Activated CD4-positive, CD25-positive, alpha-beta regulatory T cell (primary cell): ENCODE results near the gene FIGNL2.
"Not testable (repeated sequence)": the region's sequence is repeated elsewhere in the genome, so short reads cannot be mapped to it uniquely, and the experiment has no call there.

Experiments used
- DNase-seq, 4 experiments: peaks; one replicate each; lab custom pipeline; 2025; lab: John Stamatoyannopoulos, UW

FIGNL2 gene

DNA sequence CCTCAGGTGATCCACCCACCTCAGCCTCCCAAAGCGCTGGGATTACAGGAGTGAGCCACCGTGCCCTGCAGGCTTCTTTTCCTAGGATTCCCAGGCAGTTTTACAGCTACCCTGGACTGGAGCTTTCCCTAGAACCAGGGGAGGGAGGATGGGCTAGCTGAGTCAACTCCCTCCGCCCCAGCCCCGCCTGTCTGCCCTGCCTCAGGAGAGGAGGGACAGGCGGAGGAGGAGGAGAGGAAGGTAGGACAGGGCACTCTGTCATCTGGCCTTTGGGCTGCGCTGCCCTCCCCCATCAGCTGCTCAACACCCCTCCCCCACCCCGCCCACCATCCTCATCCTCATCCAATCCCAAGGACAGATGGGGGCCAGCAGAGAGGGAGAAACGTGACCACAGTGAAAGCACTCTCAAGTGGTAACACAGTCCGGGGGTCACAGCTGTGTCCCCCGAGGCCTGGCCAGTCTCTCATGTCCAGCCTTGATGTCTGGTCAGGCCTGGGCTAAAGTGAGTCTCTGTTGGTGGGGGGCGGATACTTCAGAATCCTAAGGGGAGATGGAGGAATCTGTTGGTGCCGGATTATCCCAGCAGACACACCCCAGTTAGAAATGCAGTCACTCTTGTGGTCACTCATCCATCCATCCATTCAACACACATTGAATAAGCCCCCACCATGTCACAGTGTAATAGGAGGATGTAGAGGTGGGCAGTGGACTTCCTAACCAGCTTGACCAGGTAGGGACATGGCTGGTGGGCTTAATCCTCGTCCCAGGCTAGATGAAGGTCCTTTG is 12.3 kb downstream of the FIGNL2 start:
- no peak for DNase-seq

DNA sequence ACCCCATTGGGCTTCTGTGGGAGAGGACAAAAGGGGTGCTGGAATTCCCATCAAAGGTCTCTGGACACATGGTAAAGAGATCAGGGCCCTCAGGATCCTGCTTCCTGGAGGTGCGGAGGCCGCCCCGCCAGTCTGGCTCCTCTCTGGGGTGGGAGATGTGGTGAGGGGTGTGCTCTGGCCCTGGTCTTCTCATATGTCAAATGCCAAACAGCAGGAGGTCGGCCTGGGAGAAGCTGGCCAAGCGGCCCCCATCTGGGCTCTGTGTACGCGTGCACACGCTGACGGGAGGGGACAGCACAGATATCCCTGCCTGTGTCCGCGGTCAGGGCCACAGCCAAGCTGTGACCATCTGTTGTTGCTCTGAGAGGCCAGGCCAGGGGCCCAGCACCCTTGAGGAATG is 14.1 kb downstream of the FIGNL2 start:
- no peak for DNase-seq

DNA sequence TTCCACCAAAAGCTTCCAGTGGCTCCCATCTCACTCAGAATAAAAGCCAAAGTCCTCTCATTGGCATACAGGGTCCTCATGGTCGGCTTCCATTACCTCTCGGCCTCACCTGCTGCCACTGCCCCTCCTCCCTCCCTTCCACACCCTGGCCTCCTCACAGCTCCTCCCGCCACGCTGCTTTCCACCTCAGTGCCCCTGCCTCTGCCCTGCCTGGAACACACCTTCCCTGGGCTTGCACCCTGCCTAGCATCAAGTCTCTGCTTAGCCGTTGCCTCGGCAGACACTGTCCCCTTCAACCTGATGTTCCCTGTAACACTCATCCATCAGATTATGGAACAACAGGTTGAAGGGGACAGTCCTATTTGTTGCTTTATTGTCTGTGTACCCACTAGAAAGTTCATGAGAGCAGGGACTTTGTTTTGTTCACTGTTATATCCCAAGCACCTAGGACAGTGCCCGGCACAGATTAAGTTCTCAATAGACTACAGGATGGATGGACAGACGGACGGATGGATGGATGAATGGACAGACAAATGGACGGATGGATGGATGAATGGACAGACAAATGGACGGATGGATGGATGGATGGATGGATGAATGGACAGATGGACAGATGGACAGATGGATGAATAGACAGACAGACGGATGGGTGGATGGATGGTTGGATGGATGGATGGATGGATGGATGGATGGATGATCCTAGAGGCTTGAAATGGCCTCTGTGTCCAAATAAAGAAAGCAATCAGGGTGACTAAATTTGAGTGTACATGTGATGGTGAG is 14.9 kb downstream of the FIGNL2 start:
- no peak for DNase-seq

DNA sequence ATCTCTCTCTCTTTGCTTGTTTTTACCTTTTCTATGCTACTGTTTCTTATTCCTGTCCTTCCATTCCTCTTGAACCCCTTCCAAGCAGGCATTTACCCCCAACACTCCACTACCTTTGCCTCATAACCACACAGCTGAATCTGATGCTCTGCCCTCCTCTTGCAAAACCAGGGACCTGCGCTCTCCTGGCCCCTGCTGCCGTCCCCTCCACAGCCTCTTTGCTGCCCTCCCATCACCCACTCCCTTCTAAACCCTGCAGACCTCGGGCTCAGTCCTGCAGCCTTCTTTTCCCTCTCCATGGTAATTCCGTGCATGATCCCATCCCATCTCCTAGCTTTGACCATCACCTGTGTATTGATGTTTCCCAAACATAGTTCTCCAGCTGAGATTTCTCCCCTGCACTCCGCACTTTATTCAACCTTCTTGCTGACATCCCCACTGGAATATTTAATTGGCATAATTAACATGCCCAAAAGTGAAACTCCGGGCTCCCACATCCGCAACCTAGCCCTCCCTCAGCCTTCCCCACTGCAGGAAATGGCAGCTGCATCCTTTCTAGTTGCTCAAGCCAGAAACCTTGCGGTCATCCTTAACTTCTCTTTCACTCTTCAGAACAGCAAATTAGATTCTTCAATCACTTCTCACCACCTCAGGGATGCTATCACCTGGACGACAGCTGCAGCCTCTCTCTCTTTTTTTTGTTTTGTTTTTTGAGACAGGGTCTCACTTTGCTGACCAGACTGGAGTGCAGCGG is 16.0 kb downstream of the FIGNL2 start:
- DNase-seq = no peak

DNA sequence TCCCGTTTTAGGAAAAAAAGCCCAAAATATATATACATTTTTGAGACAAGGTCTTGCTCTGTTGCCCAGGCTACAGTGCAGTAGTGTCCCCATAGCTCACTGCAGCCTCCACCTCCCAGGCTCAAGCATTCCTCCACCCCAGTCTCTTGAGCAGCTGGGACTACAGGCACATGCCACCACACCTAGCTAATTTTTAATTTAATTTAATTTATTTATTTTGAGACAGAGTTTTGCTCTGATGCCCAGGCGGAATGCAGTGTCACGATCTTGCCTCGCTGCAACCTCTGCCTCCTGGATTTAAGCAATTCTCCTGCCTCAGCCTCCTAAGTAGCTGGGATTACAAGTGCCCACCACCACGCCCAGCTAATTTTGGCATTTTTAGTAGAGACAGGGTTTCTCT is 16.7 kb downstream of the FIGNL2 start:
- DNase-seq = not testable (repeated sequence)

GRCh38 chr12:51829641-51830040 is 18.9 kb downstream of the FIGNL2 start:
- no peak for DNase-seq

DNA sequence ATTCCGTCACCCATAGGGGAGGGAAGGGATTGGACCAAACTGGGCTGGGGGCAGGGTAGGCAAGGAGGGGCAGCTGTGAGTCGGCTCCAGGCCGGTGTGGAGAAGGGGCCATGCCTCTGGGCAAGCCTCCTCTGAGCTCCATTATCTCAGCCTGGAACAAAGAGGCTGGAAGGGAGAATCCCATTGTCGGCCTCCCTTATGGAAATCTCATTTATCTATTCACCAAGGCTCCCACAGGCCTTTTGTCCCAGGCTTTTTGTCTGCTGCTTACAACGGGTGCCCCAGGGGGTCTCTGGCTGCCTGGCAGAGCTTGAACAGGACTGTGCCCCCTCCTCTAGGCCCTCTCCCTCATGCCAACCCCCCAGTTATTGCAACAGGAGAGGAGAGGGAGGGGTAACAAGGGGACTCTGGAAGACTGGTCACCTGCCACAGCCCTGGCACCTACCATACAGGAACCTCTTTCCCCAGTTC is 19.5 kb downstream of the FIGNL2 start:
- DNase-seq = no peak

DNA sequence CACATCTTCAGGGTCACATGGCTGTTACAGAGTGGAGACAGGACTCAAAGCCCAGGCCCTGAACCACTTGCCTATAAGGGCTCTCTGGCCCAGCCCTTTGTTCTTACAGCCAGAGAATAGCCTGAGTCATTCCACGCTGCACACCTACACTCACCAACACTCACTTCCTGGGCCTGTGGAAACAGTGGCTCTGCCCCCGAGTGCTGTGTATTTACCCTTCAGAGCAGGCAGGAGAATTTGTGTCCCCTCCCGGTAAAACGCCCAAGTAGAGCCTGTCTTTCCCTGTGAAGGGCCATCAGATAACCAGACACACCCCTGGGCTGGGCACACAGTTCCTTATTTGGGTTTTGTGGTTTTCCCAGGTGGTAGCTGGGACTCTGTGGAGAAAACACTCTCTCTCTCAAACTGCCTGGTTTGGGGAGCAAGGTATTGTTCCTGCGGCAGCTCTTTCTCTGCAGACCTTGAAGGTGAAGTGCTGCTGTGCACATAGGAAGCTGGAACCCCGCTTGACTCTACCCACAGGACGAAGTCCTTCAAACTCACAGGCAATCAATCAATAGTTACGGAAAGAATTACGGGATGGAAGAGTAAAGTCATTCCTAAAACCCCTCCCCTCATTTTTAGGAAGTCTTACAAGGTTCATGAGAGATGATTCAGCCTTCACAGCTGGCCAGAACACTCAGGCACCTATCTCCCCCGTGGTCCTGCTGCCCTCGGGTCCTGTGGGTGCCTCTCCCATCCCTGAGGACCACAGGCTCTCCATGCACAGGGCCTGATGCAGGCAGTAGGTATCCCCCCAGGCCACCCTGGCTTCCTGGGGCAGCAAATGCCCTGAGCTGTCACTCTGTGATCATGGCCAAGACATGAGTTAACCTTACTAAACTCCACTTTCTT is 20.3 kb downstream of the FIGNL2 start:
- no peak for DNase-seq

GRCh38 chr12:51826881-51827280 is 21.6 kb downstream of the FIGNL2 start:
- DNase-seq = no peak

- no peak for DNase-seq
Observed at GRCh38 chr12:51825216-51825615, 23.3 kb downstream of the FIGNL2 start.

GRCh38 chr12:51823875-51824565 is 24.5 kb downstream of the FIGNL2 start:
- no peak for DNase-seq

- no peak for DNase-seq
Observed at GRCh38 chr12:51822956-51823355, 25.6 kb downstream of the FIGNL2 start.

DNA sequence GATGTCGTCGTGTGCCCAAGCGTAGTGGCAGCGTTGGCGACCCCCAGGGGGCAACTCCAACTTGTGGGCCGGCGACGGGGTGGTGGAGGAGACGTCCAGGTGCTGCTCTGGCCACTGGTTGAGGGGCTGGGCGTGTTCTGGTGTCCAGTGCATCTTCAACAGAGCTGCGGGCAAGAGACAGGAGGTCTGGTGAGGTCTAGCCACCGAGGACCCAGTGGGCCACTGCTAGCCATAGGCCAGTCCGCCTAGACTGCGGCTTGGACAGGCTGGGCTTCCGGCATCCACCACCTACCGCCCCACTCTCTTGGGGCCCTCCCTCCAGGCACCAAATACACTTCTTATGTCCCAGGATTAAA is 26.3 kb downstream of the FIGNL2 start:
- no peak for DNase-seq

DNA sequence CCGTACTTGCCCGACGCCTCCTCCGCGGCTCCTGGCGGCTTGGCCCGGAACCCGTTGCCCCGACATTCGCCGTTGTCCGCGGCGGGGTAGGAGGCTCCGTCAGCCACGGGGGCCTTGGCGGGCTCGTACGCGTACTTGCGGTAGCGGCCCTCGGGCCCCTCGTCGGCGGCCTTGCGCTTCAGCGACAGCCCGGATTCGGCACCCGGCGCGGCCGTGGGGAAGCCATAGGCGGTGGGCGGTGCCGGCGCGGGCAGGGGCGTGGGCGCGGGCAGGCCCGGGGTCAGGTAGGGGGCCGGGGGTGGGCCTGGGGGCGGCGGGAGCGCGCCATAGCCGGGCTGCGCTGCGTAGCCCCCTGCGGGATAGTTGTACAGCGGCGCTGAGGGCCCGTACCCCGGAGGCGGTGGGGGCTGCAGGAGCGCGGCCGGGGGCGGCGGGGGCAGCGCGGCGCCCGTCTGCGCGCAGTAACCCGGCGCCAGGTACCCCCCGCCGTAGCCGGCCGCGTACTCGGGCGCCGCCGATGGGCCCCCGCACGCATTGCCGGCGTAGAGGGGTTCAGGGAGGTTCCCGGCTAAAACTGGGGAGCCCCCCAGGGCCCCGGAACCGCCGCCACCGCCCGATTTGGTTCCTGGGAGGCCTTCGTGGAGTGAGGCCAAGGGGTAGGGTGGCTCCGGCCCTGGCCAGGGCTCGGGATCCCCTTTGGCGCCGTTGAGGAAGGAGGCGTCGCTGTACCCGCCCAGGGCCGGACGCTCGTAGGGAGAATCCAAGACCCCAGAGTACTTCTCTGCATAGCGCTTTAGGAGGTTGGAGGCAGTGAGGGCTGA is 26.9 kb downstream of the FIGNL2 start:
- DNase-seq = peak in 1 of 4 experiments; percentile 21

DNA sequence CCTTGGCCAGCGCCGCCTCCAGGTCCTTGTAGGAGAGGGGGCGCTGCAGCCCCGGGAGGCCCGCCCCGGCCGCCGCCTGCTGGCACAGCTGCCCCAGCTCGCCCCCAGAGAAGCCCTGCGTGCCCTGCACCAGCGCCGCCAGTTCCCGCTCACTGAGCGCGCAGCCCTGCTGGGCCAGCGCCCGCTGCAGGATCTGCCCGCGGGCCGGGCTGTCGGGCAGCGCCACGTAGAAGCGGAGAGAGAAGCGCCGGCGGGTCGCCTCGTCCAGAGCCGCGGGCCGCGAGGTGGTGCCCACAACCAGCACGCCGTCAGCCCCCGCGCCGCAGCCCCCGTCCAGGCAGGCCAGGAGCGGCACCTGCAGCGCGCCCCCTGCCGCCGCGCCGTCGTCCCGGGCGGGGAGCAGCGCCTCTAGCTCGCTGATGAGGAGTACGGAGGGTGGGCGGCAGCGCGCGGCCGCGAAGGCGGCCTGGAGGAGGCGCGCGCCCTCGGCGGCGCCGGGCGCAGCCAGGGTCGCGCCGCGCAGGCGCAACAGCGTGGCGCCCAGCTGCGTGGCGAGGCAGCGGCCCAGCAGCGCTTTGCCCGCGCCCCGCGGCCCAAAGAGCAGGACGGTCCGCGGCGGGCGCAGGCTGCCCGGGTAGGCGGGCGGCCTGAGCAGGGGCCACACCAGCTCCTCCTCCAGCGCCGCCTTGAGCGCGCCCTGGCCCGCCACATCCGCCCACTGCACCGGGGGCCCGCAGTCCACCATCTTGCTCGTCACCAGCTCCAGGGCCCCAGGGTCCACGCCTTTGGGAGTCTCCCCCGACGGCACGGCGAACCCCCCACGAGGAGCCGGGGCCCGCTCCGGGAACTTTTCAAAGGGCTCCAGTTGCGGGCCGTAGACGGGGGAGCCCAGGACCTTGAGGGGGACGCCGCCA is 27.7 kb downstream of the FIGNL2 start:
- DNase-seq = peak; percentile 56 to 65 (median 56)

DNA sequence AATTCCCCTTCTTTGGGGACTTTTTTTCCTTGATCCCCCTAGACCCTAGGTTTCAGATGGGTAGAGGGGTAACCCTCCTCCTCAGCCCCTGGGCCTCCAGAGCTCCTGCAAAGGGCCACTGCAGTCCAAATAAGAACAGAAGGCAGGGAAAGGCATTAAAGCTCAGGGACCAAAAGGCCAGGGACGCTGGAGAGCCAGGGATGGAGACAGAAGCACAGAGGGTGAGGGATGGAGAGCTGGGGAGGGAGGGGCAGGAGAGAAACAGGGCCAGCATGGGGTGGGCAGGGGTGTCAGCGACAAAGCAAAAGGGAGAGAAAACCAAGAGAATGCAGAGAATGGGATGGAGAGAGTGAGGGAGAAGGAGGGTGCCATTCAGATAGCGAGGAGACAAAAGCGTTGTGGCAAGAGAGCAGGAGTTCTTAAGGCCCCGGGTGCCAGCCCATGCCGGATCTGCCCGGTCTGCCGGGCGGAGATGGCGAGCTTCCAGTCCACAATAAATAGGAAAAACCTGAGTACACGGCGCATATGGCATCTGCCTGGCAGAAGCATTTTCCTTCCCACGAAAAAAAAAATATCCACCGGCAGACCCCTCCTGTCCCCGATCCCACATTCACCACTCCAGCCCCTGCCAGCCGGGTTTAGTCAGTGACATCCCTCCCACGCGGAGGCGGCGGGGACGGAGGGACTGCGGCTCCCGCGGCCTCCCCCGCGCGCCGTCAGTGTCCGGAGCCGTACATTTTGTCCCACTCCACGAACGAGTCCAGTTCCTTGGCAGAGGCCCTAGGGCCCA is 28.6 kb downstream of the FIGNL2 start:
- DNase-seq = no peak

GRCh38 chr12:51818566-51819300 is 29.8 kb downstream of the FIGNL2 start:
- no peak for DNase-seq
